Testis (tissue), 3 donors: ENCODE results near the gene C1orf74. TPM values are rescaled to one million over a fixed set of nuclear protein-coding genes. Genes with fewer than 3 reads are reported as not detected.

ENCODE experiments used
- DNase-seq: peaks from one replicate; pipeline ENCODE4 v3.0.0-alpha.2; 2019
- H3K27ac ChIP-seq, 2 donors: fragments of 200-600 bp; sonication (generic); one replicate each; pipeline ENCODE4 v1.5.1; 2019
- H3K27me3 ChIP-seq: fragments of 200-600 bp; sonication (generic); one replicate; pipeline ENCODE4 v1.5.1; 2019
- H3K36me3 ChIP-seq: fragments of 200-600 bp; sonication (generic); one replicate; pipeline ENCODE4 v1.5.1; 2017; ENCODE audit warnings: low read depth; ENCODE audit errors: missing control alignments
- H3K4me1 ChIP-seq: fragments of 200-600 bp; sonication (generic); one replicate; pipeline ENCODE4 v1.5.1; 2019
- H3K4me3 ChIP-seq, 2 donors: fragments of 200-600 bp; sonication (generic); one replicate each; pipeline ENCODE4 v1.5.1; 2017 to 2019
- H3K9me3 ChIP-seq: fragments of 200-600 bp; sonication (generic); one replicate; pipeline ENCODE4 v1.5.1; 2017
- CTCF ChIP-seq, 3 experiments: fragments of 450-650 bp in 2 of 3; fragments of 200-600 bp in 1 of 3; sonication (generic) in 1 of 3; IDR thresholded peaks; one replicate each; pipeline ENCODE4 v1.5.1; 2016 to 2019; ENCODE audit warnings: antibody characterized with exemption in 3 of 3, mild to moderate bottlenecking in 2 of 3, moderate library complexity in 1 of 3
- POLR2A ChIP-seq: fragments of 450-650 bp; IDR thresholded peaks from one replicate; pipeline ENCODE4 v1.6.1; 2017; ENCODE audit warnings: antibody characterized with exemption, mild to moderate bottlenecking, moderate library complexity
- WGBS, 2 donors: methylation state at CpG; one replicate each; pipeline ENCODE4 v1.1.5; 2018; 5-methylcytosine and 5-hydroxymethylcytosine counted together
- intact Hi-C: fragments of 100-400 bp; cut with DNase I; formaldehyde crosslinking; loops from one replicate; pipeline ENCODE4 v1.15.1; 2023; ENCODE audit warnings: low total_unique reads
- polyA plus RNA-seq: library from polyadenylated mRNA; stranded (reverse); fragments of 350-450 nt; fragmentation: Illumina TruSeq; extraction: RNeasy Lipid Tissue Mini Kit (QIAGEN cat#74804); gene quantifications from one replicate; pipeline ENCODE4 v1.2.3, GENCODE V29; 2014; ENCODE audit warnings: low read depth, low replicate concordance; ENCODE audit not compliant: insufficient read depth
- total RNA-seq, 2 donors: library from RNA; depleted of rRNA; stranded (reverse); fragments of >200 nt; gene quantifications; one replicate each; pipeline ENCODE4 v1.2.3, GENCODE V29; 2016

Gene C1orf74
- total and polyA plus RNA-seq, 3 donors from 2014 or later, result 2.6 to 5.2 (median 5.0) TPM

- Histone ChIP-seq H3K27me3 (no peaks in the 10 kb centered on the region), H3K36me3 (no peaks in the 10 kb centered on the region), H3K4me3 (no peak overlapping the region), H3K4me1 (peaks cover 18% of the 10 kb centered on the region), H3K9me3 (no peaks in the 10 kb centered on the region), H3K27ac (no peak overlapping the region)
- DNase-seq, result no peak
- TF ChIP-seq CTCF (IDR thresholded peaks at IDR 0.05) (no peak), POLR2A (no peak)
- intact Hi-C loops, result no loop called here
- WGBS, 2 donors, result 85% methylated on average over 3 of the region's 3 CpGs
Observed at GRCh38 chr1:209733409-209734192, 50.8 kb downstream of the C1orf74 start.

GRCh38 chr1:209732725-209733124 is 51.6 kb downstream of the C1orf74 start:
- DNase-seq, result no peak
- intact Hi-C loops, result no loop called here
- H3K36me3 ChIP-seq, result no peaks in the 10 kb centered on the region
- H3K27ac ChIP-seq, result no peak overlapping the region
- H3K9me3 ChIP-seq, result no peaks in the 10 kb centered on the region
- TF ChIP-seq POLR2A (no peak), CTCF (IDR thresholded peaks at IDR 0.05) (no peak)
- peaks cover 18% of the 10 kb centered on the region for H3K4me1 ChIP-seq
- 59 to 89% methylated on average over 1 of the region's 1 CpG for WGBS, 2 donors
- H3K4me3 ChIP-seq, result no peak overlapping the region
- H3K27me3 ChIP-seq, result no peaks in the 10 kb centered on the region

GRCh38 chr1:209729436-209729835 is 54.9 kb downstream of the C1orf74 start:
- no peaks in the 10 kb centered on the region for H3K9me3 ChIP-seq
- intact Hi-C loops, result no loop called here
- no peak for DNase-seq
- no peak overlapping the region for H3K4me3 ChIP-seq
- no peak for TF ChIP-seq CTCF (IDR thresholded peaks at IDR 0.05)
- TF ChIP-seq POLR2A, result no peak
- 81 to 100% methylated on average over 1 of the region's 1 CpG for WGBS, 2 donors
- no peaks in the 10 kb centered on the region for H3K36me3 ChIP-seq
- H3K27ac ChIP-seq, result no peak overlapping the region
- no peaks in the 10 kb centered on the region for H3K27me3 ChIP-seq
- H3K4me1 ChIP-seq, result no peaks in the 10 kb centered on the region

Other genes with a start within 250 kb of the C1orf74 start
- gene CAMK1G, start 200.8 kb downstream of the C1orf74 start, total RNA-seq, result 1 to 10 TPM; 1.1 to 1.4 TPM
- gene CAMK1G, start 200.8 kb downstream of the C1orf74 start, polyA plus RNA-seq, result 2.0 TPM
- gene LAMB3, start 132.1 kb downstream of the C1orf74 start, total RNA-seq, result 1 to 10 TPM; 1.6 to 2.0 TPM
- gene LAMB3, start 132.1 kb downstream of the C1orf74 start, polyA plus RNA-seq, result 1.7 TPM
- gene G0S2, start 109.1 kb downstream of the C1orf74 start, total RNA-seq, result 10 to 100 TPM; 73.5 to 84.1 TPM
- 59.1 TPM for gene G0S2, start 109.1 kb downstream of the C1orf74 start, polyA plus RNA-seq
- 10 to 100 TPM; 17.6 to 18.0 TPM for gene HSD11B1, start 79.7 kb downstream of the C1orf74 start, total RNA-seq
- gene HSD11B1, start 79.7 kb downstream of the C1orf74 start, polyA plus RNA-seq, result 19.5 TPM
- gene TRAF3IP3, start 28.5 kb downstream of the C1orf74 start, total RNA-seq, result 1 to 10 TPM in 1 of 2 donors, under 1 TPM in 1; 0.63 to 3.3 TPM
- 9.2 TPM for gene TRAF3IP3, start 28.5 kb downstream of the C1orf74 start, polyA plus RNA-seq
- gene IRF6, start 21.6 kb upstream of the C1orf74 start, total RNA-seq, result 10 to 100 TPM in 1 of 2 donors, 1 to 10 TPM in 1; 8.7 to 19.2 TPM
- gene IRF6, start 21.6 kb upstream of the C1orf74 start, polyA plus RNA-seq, result 8.2 TPM
- 1 to 10 TPM; 7.1 to 7.7 TPM for gene UTP25, start 43.4 kb upstream of the C1orf74 start, total RNA-seq
- gene UTP25, start 43.4 kb upstream of the C1orf74 start, polyA plus RNA-seq, result 4.0 TPM
- 10 to 100 TPM; 10.8 to 11.3 TPM for gene SYT14, start 153.7 kb upstream of the C1orf74 start, total RNA-seq
- 3.4 TPM for gene SYT14, start 153.7 kb upstream of the C1orf74 start, polyA plus RNA-seq